PFSK-1 (cell line): ENCODE data around the gene KRTAP10-10.

ENCODE experiments used
- FOXP2 ChIP-seq: optimal IDR thresholded peaks from 2 replicates; pipeline ENCODE3; 2011; ENCODE audit warnings: borderline replicate concordance, control low read depth, inconsistent platforms; ENCODE audit not compliant: insufficient read depth; ENCODE audit errors: extremely low read length, extremely low read depth
- POLR2AphosphoS5 ChIP-seq: IDR thresholded peaks from 2 replicates; pipeline ENCODE4 v1.6.1; 2012; ENCODE audit warnings: low read depth, mild to moderate bottlenecking, control low read depth, low read length, moderate library complexity
- SIN3A ChIP-seq: IDR thresholded peaks from 2 replicates; pipeline ENCODE4 v1.6.1; 2012; ENCODE audit warnings: mild to moderate bottlenecking, low read length, moderate library complexity, borderline replicate concordance; ENCODE audit not compliant: insufficient read depth
- TAF1 ChIP-seq: IDR thresholded peaks from 2 replicates; pipeline ENCODE4 v1.6.1; 2012; ENCODE audit warnings: low read length, control low read depth, borderline replicate concordance; ENCODE audit not compliant: insufficient read depth
- TF ChIP-seq, protein P1 (sequence below), 2 experiments: IDR thresholded peaks; 2 replicates each; pipeline versions ENCODE4 v1.6.1 to v1.8.0; 2011 to 2012; ENCODE audit warnings: low read depth in 2 of 2, low read length in 2 of 2, control low read depth in 1 of 2, inconsistent platforms in 1 of 2, mild to moderate bottlenecking in 1 of 2, moderate library complexity in 1 of 2; ENCODE audit not compliant: insufficient read depth in 1 of 2

KRTAP10-10 gene

DNA sequence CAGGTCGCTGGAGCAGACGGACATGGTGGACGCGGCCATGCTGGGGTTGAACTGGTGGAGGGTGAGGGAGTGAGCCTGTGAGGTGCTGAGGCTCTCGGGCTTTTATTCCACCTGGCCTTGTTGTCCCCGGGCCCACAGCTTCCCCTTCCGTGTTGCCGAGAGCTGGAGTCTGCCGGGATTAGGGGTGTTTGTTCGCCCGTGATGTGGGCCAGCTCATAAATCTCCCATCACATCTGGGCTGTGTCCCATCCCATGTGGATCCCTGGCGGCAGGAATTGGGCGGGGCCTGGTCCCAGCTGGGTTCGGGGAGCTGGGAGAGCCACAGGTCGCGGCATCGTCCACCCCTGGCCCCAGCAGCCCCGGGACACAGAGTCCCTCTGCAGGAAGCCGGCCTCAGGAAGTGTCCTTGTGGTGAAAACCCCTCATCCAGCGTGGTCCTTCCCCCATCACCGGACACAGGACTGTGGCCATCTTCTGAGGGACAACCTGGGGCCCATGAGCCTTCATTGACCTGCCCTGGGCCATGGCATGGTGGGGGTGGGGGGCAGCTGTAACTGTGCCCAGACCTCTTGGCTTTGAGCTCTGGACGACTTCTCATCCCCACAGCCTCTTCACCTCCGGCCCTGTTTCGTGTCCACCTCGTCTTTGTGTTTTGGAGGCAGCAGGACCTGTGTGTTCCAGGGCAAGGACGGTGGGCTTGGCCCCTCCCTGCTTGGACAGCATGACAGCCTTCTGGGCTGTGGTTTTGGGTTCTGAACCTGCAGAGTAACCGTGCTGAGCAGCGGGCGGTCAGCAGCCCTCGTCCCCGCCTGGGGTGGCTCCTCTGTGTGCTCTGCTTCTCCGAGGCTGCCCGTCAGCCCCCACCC lies 44.5 kb upstream of the KRTAP10-10 start, which contains the start of gene KRTAP10-6:
TSS of gene KRTAP10-6 (minus strand) at position 60 of the 866 bp plus-strand sequence. CDS start at position 39, 21 bp downstream.
- TF ChIP-seq SIN3A (no peak), TAF1 (no peak), POLR2AphosphoS5 (no peak), FOXP2 (no peak)
- TF ChIP-seq, protein P1, sequence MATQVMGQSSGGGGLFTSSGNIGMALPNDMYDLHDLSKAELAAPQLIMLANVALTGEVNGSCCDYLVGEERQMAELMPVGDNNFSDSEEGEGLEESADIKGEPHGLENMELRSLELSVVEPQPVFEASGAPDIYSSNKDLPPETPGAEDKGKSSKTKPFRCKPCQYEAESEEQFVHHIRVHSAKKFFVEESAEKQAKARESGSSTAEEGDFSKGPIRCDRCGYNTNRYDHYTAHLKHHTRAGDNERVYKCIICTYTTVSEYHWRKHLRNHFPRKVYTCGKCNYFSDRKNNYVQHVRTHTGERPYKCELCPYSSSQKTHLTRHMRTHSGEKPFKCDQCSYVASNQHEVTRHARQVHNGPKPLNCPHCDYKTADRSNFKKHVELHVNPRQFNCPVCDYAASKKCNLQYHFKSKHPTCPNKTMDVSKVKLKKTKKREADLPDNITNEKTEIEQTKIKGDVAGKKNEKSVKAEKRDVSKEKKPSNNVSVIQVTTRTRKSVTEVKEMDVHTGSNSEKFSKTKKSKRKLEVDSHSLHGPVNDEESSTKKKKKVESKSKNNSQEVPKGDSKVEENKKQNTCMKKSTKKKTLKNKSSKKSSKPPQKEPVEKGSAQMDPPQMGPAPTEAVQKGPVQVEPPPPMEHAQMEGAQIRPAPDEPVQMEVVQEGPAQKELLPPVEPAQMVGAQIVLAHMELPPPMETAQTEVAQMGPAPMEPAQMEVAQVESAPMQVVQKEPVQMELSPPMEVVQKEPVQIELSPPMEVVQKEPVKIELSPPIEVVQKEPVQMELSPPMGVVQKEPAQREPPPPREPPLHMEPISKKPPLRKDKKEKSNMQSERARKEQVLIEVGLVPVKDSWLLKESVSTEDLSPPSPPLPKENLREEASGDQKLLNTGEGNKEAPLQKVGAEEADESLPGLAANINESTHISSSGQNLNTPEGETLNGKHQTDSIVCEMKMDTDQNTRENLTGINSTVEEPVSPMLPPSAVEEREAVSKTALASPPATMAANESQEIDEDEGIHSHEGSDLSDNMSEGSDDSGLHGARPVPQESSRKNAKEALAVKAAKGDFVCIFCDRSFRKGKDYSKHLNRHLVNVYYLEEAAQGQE (IDR thresholded peaks at IDR 0.05; ENCODE audit: insufficient read depth in 1 of 2, low read depth in 2 of 2, low read length in 2 of 2): no peak

DNA sequence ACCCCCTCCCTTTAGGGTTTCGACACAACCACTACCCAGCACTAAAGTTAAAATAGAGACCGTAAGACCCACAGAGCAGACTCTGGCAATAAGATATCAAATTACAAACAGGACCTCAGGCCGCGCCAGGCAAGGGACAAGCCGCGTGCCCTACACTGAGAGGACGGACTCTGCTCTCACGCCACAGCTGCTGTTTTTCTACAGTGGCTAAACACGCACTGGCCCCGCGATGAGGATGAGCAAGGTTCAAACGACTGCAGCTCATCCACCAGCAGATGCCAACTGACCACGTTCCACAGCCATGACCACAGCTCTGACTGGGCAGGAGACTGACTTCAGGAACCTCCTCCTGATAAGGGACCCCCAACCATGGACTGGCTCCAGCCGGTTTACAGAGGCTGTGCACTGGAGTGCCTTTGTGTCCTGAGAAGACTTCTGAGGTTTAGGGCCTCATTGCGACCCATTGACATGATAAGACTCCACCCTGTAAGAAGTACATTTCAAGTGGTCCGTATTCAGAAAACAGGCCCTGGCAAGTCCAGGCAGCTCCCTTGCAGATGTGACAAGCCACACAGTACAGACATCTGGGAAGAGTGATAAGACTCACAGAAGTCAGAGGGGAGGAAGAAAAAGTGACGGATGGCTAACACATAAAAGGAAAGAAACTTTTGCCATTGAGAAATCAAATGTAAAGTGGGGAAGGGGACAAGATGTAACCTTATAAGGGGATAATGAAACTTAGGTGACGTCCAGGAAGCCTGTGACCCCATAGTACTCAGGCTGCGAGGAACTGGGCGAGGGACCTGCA lies 43.4 kb upstream of the KRTAP10-10 start:
- TF ChIP-seq POLR2AphosphoS5 (no peak), FOXP2 (no peak), SIN3A (no peak), TAF1 (no peak)
- TF ChIP-seq, protein P1 (IDR thresholded peaks at IDR 0.05; ENCODE audit: insufficient read depth in 1 of 2, low read depth in 2 of 2, low read length in 2 of 2): no peak

DNA sequence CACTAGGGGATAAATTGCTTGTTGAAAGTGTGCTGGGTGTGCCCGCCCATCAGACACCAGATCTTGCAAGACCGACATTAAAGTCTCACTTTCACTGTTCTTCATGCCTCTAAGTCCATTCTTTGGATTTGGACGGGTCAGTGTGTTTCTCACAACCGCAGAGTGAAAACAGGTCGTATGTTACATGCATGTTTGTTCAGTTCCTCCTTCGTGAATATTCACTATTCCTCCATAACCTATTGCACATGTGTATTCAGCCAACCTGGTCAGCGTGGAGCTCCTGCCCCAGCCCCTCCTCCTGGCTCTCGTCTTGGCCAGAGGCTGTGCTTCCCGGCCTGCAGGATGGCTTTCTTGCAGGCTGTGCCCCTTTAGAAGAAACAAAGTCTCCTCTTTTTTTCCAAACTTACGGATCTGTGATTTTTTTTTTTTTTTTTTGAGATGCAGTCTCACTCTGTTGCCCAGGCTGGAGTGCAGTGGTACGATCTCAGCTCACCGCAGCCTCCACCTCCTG lies 42.7 kb upstream of the KRTAP10-10 start:
- TF ChIP-seq SIN3A: no peak
- TF ChIP-seq TAF1: no peak
- TF ChIP-seq POLR2AphosphoS5: no peak
- TF ChIP-seq, protein P1 (IDR thresholded peaks at IDR 0.05; ENCODE audit: insufficient read depth in 1 of 2, low read depth in 2 of 2, low read length in 2 of 2): no peak
- TF ChIP-seq FOXP2: no peak

DNA sequence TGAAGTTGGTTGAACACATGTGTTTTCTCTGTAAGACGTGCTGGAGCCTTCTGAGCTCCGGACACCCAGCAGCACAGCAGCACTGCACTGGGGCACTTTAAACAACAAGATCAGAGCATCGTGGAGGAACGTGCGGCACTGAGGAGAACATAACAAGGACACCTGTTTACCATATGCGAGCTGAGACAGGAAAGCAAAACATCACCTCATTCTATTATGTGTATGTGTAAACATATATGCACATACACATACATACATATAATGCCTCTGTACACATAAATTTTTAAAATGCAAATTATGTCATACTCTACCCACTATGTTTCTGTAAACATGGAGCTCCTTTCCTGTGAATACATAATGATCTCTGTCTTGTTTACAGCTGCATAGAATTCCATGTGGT lies 41.6 kb upstream of the KRTAP10-10 start:
- TF ChIP-seq POLR2AphosphoS5: no peak
- no peak for TF ChIP-seq SIN3A
- no peak for TF ChIP-seq FOXP2
- TF ChIP-seq, protein P1 (IDR thresholded peaks at IDR 0.05; ENCODE audit: insufficient read depth in 1 of 2, low read depth in 2 of 2, low read length in 2 of 2): no peak
- TF ChIP-seq TAF1: no peak
